ENCODE data around the gene TREML1.

GRCh38 chr6:41111017-41111416, 43.1 kb downstream of the TREML1 start:
- TF ChIP-seq CTCF (conservative IDR thresholded peaks at IDR 0.05 in 1 of 2, IDR thresholded peaks at IDR 0.05 in 1 of 2; ENCODE audit: extremely low read depth in 1 of 2, insufficient read depth in 1 of 2, low read depth in 1 of 2, low read length in 2 of 2) (no peak), EZH2 (IDR thresholded peaks at IDR 0.05; ENCODE audit: borderline replicate concordance, low read length) (no peak)

Measured in mammary epithelial cell (primary cell).